Activated B cell treated with CpG ODN at 0.5 μM for 24 hours (primary cell): ENCODE measurements around the gene CAMK2A. TPM values are rescaled to one million over a fixed set of nuclear protein-coding genes. Genes with fewer than 3 reads are reported as not detected.

Source experiments
- ATAC-seq: fragments of 200-7000 bp; cut with Tn5 transposase; one replicate; pipeline ENCODE4 v1.10.0; 2021; ENCODE audit warnings: low read depth, mild to moderate bottlenecking, moderate library complexity
- CTCF ChIA-PET: fragments of 350-600 bp; sonication (Branson Sonifier 250); formaldehyde crosslinking; loops from one replicate; lab custom pipeline; 2021; ENCODE audit warnings: antibody characterized with exemption; lab: Charles Lee
- POLR2A ChIA-PET: fragments of 350-600 bp; sonication (Branson Sonifier 250); formaldehyde crosslinking; loops from one replicate; lab custom pipeline; 2021; ENCODE audit warnings: antibody characterized with exemption; lab: Charles Lee
- DNase-seq: peaks from one replicate; pipeline ENCODE4 v3.0.0; 2022
- H3K27ac Mint-ChIP-seq: one replicate; pipeline ENCODE4 v1.8.0; 2020; ENCODE audit warnings: mixed read lengths
- H3K27me3 Mint-ChIP-seq: one replicate; pipeline ENCODE4 v1.8.0; 2021; ENCODE audit warnings: mixed read lengths
- H3K36me3 Mint-ChIP-seq: one replicate; pipeline ENCODE4 v1.8.0; 2021; ENCODE audit warnings: low read depth, mixed read lengths
- H3K4me1 Mint-ChIP-seq: one replicate; pipeline ENCODE4 v1.8.0; 2021; ENCODE audit warnings: mixed read lengths
- H3K4me3 Mint-ChIP-seq: one replicate; pipeline ENCODE4 v1.8.0; 2020; ENCODE audit warnings: mild to moderate bottlenecking, mixed read lengths
- H3K9me3 Mint-ChIP-seq: one replicate; pipeline ENCODE4 v1.8.0; 2020; ENCODE audit warnings: mixed read lengths
- CTCF ChIP-seq: fragments of 200-600 bp; IDR thresholded peaks from one replicate; pipeline ENCODE4 v1.8.0; 2022; ENCODE audit warnings: antibody characterized with exemption, mild to moderate bottlenecking
- intact Hi-C: fragments of 100-400 bp; cut with micrococcal nuclease; formaldehyde crosslinking; loops from one replicate; pipeline ENCODE4 v1.15.1; 2024
- total RNA-seq: library from RNA; stranded (reverse); gene quantifications from 2 replicates; pipeline ENCODE4 v1.2.3, GENCODE V29; 2022

Gene CAMK2A
- total RNA-seq, 1 donor from 2014 or later, result not detected

GRCh38 chr5:150245808-150246207 is 43.8 kb downstream of the CAMK2A start:
- Mint-ChIP-seq H3K9me3 (no peaks in the 10 kb centered on the region), H3K27ac (no peak overlapping the region), H3K4me1 (no peaks in the 10 kb centered on the region), H3K36me3 (no peaks in the 10 kb centered on the region), H3K4me3 (no peak overlapping the region), H3K27me3 (peaks cover 7% of the 10 kb centered on the region)
- intact Hi-C loops, result no loop called here
- no peak for DNase-seq
- no peak for TF ChIP-seq CTCF
- ATAC-seq, result no peak
- CTCF ChIA-PET, result no interaction called here
- POLR2A ChIA-PET, result no interaction called here

GRCh38 chr5:150245111-150245789 is 44.3 kb downstream of the CAMK2A start:
- CTCF ChIA-PET, result no interaction called here
- H3K4me3 Mint-ChIP-seq, result no peak overlapping the region
- intact Hi-C loops, result no loop called here
- H3K27me3 Mint-ChIP-seq, result peaks cover 7% of the 10 kb centered on the region
- no peaks in the 10 kb centered on the region for H3K36me3 Mint-ChIP-seq
- no peaks in the 10 kb centered on the region for H3K9me3 Mint-ChIP-seq
- ATAC-seq (no peak), DNase-seq (no peak)
- H3K27ac Mint-ChIP-seq, result no peak overlapping the region
- no peak for TF ChIP-seq CTCF
- POLR2A ChIA-PET, result no interaction called here
- no peaks in the 10 kb centered on the region for H3K4me1 Mint-ChIP-seq

- ChIA-PET POLR2A (no interaction called here), CTCF (no interaction called here)
- DNase-seq, result no peak
- H3K27me3 Mint-ChIP-seq, result peaks cover 4% of the 10 kb centered on the region
- H3K9me3 Mint-ChIP-seq, result no peaks in the 10 kb centered on the region
- no peak overlapping the region for H3K27ac Mint-ChIP-seq
- no peak for TF ChIP-seq CTCF
- H3K36me3 Mint-ChIP-seq, result no peaks in the 10 kb centered on the region
- intact Hi-C loops, result no loop called here
- H3K4me3 Mint-ChIP-seq, result no peak overlapping the region
- no peak for ATAC-seq
- no peaks in the 10 kb centered on the region for H3K4me1 Mint-ChIP-seq
These were observed 45.4 kb downstream of the CAMK2A start for GRCh38 chr5:150244209-150244608.

- Mint-ChIP-seq H3K27me3 (peaks cover 1% of the 10 kb centered on the region), H3K27ac (no peak overlapping the region), H3K4me3 (no peak overlapping the region), H3K4me1 (no peaks in the 10 kb centered on the region), H3K9me3 (no peaks in the 10 kb centered on the region), H3K36me3 (no peaks in the 10 kb centered on the region)
- ChIA-PET CTCF (no interaction called here), POLR2A (no interaction called here)
- intact Hi-C loops, result no loop called here
- DNase-seq, result no peak
- ATAC-seq, result no peak
- TF ChIP-seq CTCF, result no peak
These were observed 46.0 kb downstream of the CAMK2A start for GRCh38 chr5:150243590-150243989.

GRCh38 chr5:150242251-150242894 is 47.2 kb downstream of the CAMK2A start:
- Mint-ChIP-seq H3K36me3 (no peaks in the 10 kb centered on the region), H3K27ac (no peak overlapping the region), H3K9me3 (no peaks in the 10 kb centered on the region), H3K4me3 (no peak overlapping the region), H3K27me3 (peaks cover 1% of the 10 kb centered on the region), H3K4me1 (no peaks in the 10 kb centered on the region)
- no peak for DNase-seq
- no peak for TF ChIP-seq CTCF
- CTCF ChIA-PET, result no interaction called here
- POLR2A ChIA-PET, result interaction anchor here (0.5 kb wide), 1 partner anchor 12 kb away, joined by 8 read pairs; no protein-coding TSS in a partner anchor
- no peak for ATAC-seq
- intact Hi-C loops, result no loop called here
